HepG2 (cell line): Measurements from ENCODE around the gene ANXA6. TPM values are rescaled to one million over a fixed set of nuclear protein-coding genes. Genes with fewer than 3 reads are reported as not detected.

Source experiments
- FOXK1 ChIP-seq: sonication (generic); formaldehyde crosslinking; IDR thresholded peaks from 2 replicates; pipeline ENCODE4 v1.4.0; 2020; ENCODE audit warnings: low read depth, missing genetic modification reagents, borderline replicate concordance
- GFI1 ChIP-seq: sonication (generic); formaldehyde crosslinking; IDR thresholded peaks from 2 replicates; pipeline ENCODE4 v1.5.0; 2020; ENCODE audit warnings: missing genetic modification reagents, mild to moderate bottlenecking, borderline replicate concordance
- HDAC2 ChIP-seq: sonication (generic); formaldehyde crosslinking; IDR thresholded peaks from 2 replicates; pipeline ENCODE4 v1.4.0; 2020; ENCODE audit warnings: missing genetic modification reagents
- MED13 ChIP-seq: sonication (generic); formaldehyde crosslinking; IDR thresholded peaks from 2 replicates; pipeline ENCODE4 v1.5.0; 2020; ENCODE audit warnings: missing genetic modification reagents
- MXD4 ChIP-seq: IDR thresholded peaks from 2 replicates; pipeline ENCODE4 v1.6.1; 2016; ENCODE audit warnings: mild to moderate bottlenecking, missing biosample characterization, missing genetic modification reagents
- MYC ChIP-seq: sonication (generic); formaldehyde crosslinking; IDR thresholded peaks from 2 replicates; pipeline ENCODE4 v1.9.0; 2021; ENCODE audit warnings: missing genetic modification reagents, borderline replicate concordance
- NCOA5 ChIP-seq: sonication (generic); formaldehyde crosslinking; IDR thresholded peaks from 2 replicates; pipeline ENCODE4 v1.4.0; 2020; ENCODE audit warnings: missing genetic modification reagents
- SAP130 ChIP-seq: IDR thresholded peaks from 2 replicates; pipeline ENCODE4 v1.6.1; 2016; ENCODE audit warnings: low read depth
- SMARCE1 ChIP-seq: fragments of 450-650 bp; IDR thresholded peaks from 2 replicates; pipeline ENCODE4 v1.6.1; 2017; ENCODE audit warnings: borderline replicate concordance
- ZFY ChIP-seq: sonication (generic); formaldehyde crosslinking; IDR thresholded peaks from 2 replicates; pipeline ENCODE4 v1.4.0; 2020; ENCODE audit warnings: missing genetic modification reagents
- ZIK1 ChIP-seq: sonication (generic); formaldehyde crosslinking; IDR thresholded peaks from 2 replicates; pipeline ENCODE4 v1.5.0; 2020; ENCODE audit warnings: mild to moderate bottlenecking, low read depth, missing genetic modification reagents, borderline replicate concordance
- ZNF10 ChIP-seq: sonication (generic); formaldehyde crosslinking; IDR thresholded peaks from 2 replicates; pipeline ENCODE4 v1.4.0; 2020; ENCODE audit warnings: mild to moderate bottlenecking, low read depth, missing genetic modification reagents, borderline replicate concordance
- ZNF138 ChIP-seq: sonication (generic); formaldehyde crosslinking; IDR thresholded peaks from 2 replicates; pipeline ENCODE4 v1.5.0; 2020; ENCODE audit warnings: mild to moderate bottlenecking, low read depth, missing genetic modification reagents
- ZNF253 ChIP-seq: sonication (generic); formaldehyde crosslinking; IDR thresholded peaks from 2 replicates; pipeline ENCODE4 v1.8.0; 2022; ENCODE audit warnings: mild to moderate bottlenecking, missing genetic modification reagents, borderline replicate concordance
- ZNF678 ChIP-seq: sonication (generic); formaldehyde crosslinking; IDR thresholded peaks from 2 replicates; pipeline ENCODE4 v1.4.0; 2020; ENCODE audit warnings: mild to moderate bottlenecking, missing genetic modification reagents
- ZNF782 ChIP-seq: sonication (generic); formaldehyde crosslinking; IDR thresholded peaks from 2 replicates; pipeline ENCODE4 v1.4.0; 2020; ENCODE audit warnings: missing genetic modification reagents, mild to moderate bottlenecking, borderline replicate concordance
- polyA plus RNA-seq, 8 experiments: library from polyadenylated mRNA; depleted of rRNA in 3 of 8; stranded (reverse) in 7 of 8; unstranded in 1 of 8; fragments of >200 nt; fragmentation: Illumina TruSeq in 4 of 8; extraction: Trizol in 4 of 8; gene quantifications; 2 replicates each; pipeline versions ENCODE4 v1.2.1 to v1.2.3, GENCODE V29; 2011 to 2016; ENCODE audit warnings: low read depth in 4 of 8, missing spikeins in 1 of 8, mixed read lengths in 1 of 8; ENCODE audit not compliant: insufficient read depth in 1 of 8
- total RNA-seq, 5 experiments: library from RNA; depleted of rRNA; stranded (reverse); fragments of >200 nt; fragmentation: Illumina TruSeq; extraction: Trizol; gene quantifications; 2 replicates each; pipeline ENCODE4 v1.2.3, GENCODE V29; 2016; ENCODE audit warnings: low read depth in 1 of 5
- TF ChIP-seq, protein P1 (sequence below): sonication (generic); formaldehyde crosslinking; conservative IDR thresholded peaks from 2 replicates; pipeline ENCODE4 v1.8.0; 2022; ENCODE audit warnings: missing genetic modification reagents
- TF ChIP-seq, protein P2 (sequence below): sonication (generic); formaldehyde crosslinking; IDR thresholded peaks from 2 replicates; pipeline ENCODE4 v1.4.0; 2020; ENCODE audit warnings: missing genetic modification reagents, borderline replicate concordance
- TF ChIP-seq, protein P3 (sequence below): IDR thresholded peaks from 2 replicates; pipeline ENCODE4 v1.6.1; 2016

Gene ANXA6
- total and polyA plus RNA-seq, 2 of the 13 experiments (the other 11 are each of a cell fraction or from before 2014, with no cell fraction given), result 103 to 125 TPM

DNA sequence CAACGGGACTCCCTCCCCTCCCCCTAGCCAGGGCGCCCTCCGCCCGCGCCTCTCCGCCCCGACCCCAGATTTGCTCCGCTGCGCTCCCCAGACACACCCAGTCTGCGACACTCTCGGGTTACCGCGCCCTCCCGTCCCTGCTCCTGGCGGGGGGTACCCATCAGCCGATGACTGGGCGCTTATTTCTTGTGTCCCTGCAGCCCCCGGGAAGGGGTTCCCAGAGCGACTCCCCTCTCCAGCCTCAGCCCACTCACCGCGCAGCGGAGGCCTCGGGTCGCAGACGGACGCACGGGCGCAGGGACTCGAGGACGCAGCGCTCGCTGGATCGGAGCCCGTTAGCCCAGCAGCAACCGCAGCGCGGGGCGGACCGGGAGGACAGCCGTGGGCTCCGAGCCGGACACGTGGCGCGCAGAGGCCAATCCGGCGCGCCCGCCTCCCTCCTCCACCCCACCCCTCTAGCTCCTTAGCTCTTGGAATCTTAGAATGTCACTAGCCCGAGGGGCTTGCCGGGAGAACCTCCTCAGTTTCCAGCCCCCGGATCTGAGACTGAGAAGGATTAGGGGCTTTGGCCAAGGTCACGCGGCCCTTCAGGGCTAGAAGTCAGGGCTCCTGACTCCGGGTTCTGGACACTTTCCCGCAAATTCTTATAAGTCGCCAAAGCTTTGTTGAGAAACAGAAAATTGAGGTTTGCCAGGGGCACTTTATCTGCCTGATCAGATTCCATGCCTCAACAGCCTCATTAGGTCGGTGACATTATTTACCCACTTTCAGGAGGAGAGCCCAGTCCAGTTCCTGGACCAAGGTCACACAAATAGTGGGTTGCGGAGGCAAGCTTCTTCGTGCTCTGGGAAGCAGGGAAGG is at the start of gene ANXA6 (continued):
- TF ChIP-seq FOXK1 (no peak), MXD4 (CRISPR knock-in tag) (peak; percentile 80; the same call in 1 of the 2 replicates), ZIK1 (CRISPR knock-in tag) (no peak; the same call in 1 of the 2 replicates), ZFY (peak; percentile 53; the same call in 1 of the 2 replicates), SMARCE1 (no peak), NCOA5 (CRISPR knock-in tag) (no peak), ZNF138 (CRISPR knock-in tag) (0 out of 2 replicates have a peak, but pooled peaks have one; percentile 33), SAP130 (peak; percentile 86), MYC (peak; percentile 86), GFI1 (CRISPR knock-in tag) (no peak), ZNF678 (CRISPR knock-in tag) (0 out of 2 replicates have a peak, but pooled peaks have one; percentile 52), MED13 (no peak), HDAC2 (no peak; the same call in 1 of the 2 replicates), ZNF253 (no peak), ZNF782 (peak; percentile 41; the same call in 1 of the 2 replicates), ZNF10 (CRISPR knock-in tag) (no peak)
- TF ChIP-seq, protein P1, sequence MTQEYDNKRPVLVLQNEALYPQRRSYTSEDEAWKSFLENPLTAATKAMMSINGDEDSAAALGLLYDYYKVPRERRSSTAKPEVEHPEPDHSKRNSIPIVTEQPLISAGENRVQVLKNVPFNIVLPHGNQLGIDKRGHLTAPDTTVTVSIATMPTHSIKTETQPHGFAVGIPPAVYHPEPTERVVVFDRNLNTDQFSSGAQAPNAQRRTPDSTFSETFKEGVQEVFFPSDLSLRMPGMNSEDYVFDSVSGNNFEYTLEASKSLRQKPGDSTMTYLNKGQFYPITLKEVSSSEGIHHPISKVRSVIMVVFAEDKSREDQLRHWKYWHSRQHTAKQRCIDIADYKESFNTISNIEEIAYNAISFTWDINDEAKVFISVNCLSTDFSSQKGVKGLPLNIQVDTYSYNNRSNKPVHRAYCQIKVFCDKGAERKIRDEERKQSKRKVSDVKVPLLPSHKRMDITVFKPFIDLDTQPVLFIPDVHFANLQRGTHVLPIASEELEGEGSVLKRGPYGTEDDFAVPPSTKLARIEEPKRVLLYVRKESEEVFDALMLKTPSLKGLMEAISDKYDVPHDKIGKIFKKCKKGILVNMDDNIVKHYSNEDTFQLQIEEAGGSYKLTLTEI (CRISPR knock-in tag), result no peak
- TF ChIP-seq, protein P2, sequence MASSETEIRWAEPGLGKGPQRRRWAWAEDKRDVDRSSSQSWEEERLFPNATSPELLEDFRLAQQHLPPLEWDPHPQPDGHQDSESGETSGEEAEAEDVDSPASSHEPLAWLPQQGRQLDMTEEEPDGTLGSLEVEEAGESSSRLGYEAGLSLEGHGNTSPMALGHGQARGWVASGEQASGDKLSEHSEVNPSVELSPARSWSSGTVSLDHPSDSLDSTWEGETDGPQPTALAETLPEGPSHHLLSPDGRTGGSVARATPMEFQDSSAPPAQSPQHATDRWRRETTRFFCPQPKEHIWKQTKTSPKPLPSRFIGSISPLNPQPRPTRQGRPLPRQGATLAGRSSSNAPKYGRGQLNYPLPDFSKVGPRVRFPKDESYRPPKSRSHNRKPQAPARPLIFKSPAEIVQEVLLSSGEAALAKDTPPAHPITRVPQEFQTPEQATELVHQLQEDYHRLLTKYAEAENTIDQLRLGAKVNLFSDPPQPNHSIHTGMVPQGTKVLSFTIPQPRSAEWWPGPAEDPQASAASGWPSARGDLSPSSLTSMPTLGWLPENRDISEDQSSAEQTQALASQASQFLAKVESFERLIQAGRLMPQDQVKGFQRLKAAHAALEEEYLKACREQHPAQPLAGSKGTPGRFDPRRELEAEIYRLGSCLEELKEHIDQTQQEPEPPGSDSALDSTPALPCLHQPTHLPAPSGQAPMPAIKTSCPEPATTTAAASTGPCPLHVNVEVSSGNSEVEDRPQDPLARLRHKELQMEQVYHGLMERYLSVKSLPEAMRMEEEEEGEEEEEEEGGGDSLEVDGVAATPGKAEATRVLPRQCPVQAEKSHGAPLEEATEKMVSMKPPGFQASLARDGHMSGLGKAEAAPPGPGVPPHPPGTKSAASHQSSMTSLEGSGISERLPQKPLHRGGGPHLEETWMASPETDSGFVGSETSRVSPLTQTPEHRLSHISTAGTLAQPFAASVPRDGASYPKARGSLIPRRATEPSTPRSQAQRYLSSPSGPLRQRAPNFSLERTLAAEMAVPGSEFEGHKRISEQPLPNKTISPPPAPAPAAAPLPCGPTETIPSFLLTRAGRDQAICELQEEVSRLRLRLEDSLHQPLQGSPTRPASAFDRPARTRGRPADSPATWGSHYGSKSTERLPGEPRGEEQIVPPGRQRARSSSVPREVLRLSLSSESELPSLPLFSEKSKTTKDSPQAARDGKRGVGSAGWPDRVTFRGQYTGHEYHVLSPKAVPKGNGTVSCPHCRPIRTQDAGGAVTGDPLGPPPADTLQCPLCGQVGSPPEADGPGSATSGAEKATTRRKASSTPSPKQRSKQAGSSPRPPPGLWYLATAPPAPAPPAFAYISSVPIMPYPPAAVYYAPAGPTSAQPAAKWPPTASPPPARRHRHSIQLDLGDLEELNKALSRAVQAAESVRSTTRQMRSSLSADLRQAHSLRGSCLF (CRISPR knock-in tag), result no peak
- TF ChIP-seq, protein P3, sequence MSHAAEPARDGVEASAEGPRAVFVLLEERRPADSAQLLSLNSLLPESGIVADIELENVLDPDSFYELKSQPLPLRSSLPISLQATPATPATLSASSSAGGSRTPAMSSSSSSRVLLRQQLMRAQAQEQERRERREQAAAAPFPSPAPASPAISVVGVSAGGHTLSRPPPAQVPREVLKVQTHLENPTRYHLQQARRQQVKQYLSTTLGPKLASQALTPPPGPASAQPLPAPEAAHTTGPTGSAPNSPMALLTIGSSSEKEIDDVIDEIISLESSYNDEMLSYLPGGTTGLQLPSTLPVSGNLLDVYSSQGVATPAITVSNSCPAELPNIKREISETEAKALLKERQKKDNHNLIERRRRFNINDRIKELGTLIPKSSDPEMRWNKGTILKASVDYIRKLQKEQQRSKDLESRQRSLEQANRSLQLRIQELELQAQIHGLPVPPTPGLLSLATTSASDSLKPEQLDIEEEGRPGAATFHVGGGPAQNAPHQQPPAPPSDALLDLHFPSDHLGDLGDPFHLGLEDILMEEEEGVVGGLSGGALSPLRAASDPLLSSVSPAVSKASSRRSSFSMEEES (CRISPR knock-in tag), result no peak
